ENCODE measurements around the gene NUP107. TPM values are rescaled to one million over a fixed set of nuclear protein-coding genes. Genes with fewer than 3 reads are reported as not detected.
"Not testable (repeated sequence)": the region's sequence is repeated elsewhere in the genome, so short reads cannot be mapped to it uniquely, and the experiment has no call there.

Gene NUP107
- total RNA-seq: 10 to 100 TPM; 24.8 to 56.6 (median 46.9) TPM
- polyA plus RNA-seq: 10 to 100 TPM; 18.4 to 27.3 TPM
- long read RNA-seq, donor 1, full-length matches to known transcripts: 15 of 113 reads
- long read RNA-seq, donor 1, partial matches to known transcripts: 77 of 113 reads
- long read RNA-seq, donor 1, other reads (novel, unspliced or antisense): 21 of 113 reads
- long read RNA-seq, donor 2, full-length matches to known transcripts: 5 of 10 reads
- long read RNA-seq, donor 2, partial matches to known transcripts: 5 of 10 reads
- long read RNA-seq, donor 2, other reads (novel, unspliced or antisense): 0 of 10 reads
- long read RNA-seq, donor 3, full-length matches to known transcripts: 39 of 58 reads
- long read RNA-seq, donor 3, partial matches to known transcripts: 6 of 58 reads
- long read RNA-seq, donor 3, other reads (novel, unspliced or antisense): 13 of 58 reads

- Histone ChIP-seq H3K4me1 (ENCODE audit: insufficient read depth) (peaks cover 2% of the 10 kb centered on the region), H3K27ac (peak within 1 kb of the TSS in 1 of 2 donors; percentile 62), H3K4me3 (peak within 1 kb of the TSS; percentile 96), H3K27me3 (no peaks in the 10 kb centered on the region), H3K9me3 (no peaks in the 10 kb centered on the region), H3K36me3 (no peaks in the 10 kb centered on the region)
- 0 to 1% (median 1%) methylated on average over 44 of the region's 44 CpGs for WGBS, 3 donors
- TF ChIP-seq POLR2A (IDR thresholded peaks at IDR 0.05) (peak; percentile 54), CTCF (IDR thresholded peaks at IDR 0.05) (peak in 2 of 3 donors; percentile 17 to 38), EP300 (IDR thresholded peaks at IDR 0.05) (peak; percentile 67)
- intact Hi-C loops (cut with DNase I): loop anchor here in 2 of 4 donors (5.0 to 10.0 kb wide), 2 partner anchors 72 to 330 kb away; partner anchors contain the start of gene RAP1B (in 1 of the 2)
- peak; percentile 99 to 100 (median 99) for DNase-seq
These were observed at the start of gene NUP107 for GRCh38 chr12:68686595-68687521. Gene NUP107 (plus strand): TSS chr12:68686978. CDS start chr12:68687066, 88 bp downstream.

DNA sequence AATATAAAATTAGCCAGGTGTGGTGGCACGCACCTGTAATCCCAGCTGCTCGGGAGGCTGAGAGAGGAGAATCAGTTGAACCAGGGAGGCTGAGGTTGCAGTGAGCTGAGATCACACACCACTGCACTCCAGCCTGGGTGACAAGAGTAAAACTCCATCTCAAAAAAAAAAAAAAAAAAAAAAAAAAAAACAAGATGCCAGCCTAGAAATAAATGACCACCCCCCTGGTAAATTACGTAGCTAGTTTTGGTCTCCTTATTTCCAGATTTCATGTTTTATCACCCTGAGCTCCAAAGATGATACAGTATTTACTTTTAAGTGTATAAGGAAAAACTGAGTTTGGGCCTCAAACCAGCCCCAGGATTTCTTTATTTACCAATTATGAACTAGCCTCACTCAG is 49.3 kb upstream of the NUP107 start:
- H3K4me3 ChIP-seq; H3K9me3 ChIP-seq; H3K27me3 ChIP-seq; DNase-seq; H3K36me3 ChIP-seq; intact Hi-C loops (cut with DNase I); H3K27ac ChIP-seq: not testable (repeated sequence)
- WGBS, 3 donors: 93 to 99% (median 98%) methylated on average over 3 of the region's 3 CpGs
- peaks cover 10% of the 10 kb centered on the region for H3K4me1 ChIP-seq (ENCODE audit: insufficient read depth)

GRCh38 chr12:68638171-68638570 is 48.6 kb upstream of the NUP107 start:
- intact Hi-C loops (cut with DNase I): no loop called here

GRCh38 chr12:68638721-68639395 is 47.9 kb upstream of the NUP107 start:
- no peaks in the 10 kb centered on the region for H3K36me3 ChIP-seq
- no peak overlapping the region for H3K4me3 ChIP-seq
- 89 to 92% (median 90%) methylated on average over 12 of the region's 12 CpGs for WGBS, 3 donors
- intact Hi-C loops (cut with DNase I): no loop called here
- TF ChIP-seq CTCF (IDR thresholded peaks at IDR 0.05): no peak
- TF ChIP-seq EP300 (IDR thresholded peaks at IDR 0.05): no peak
- no peak for TF ChIP-seq POLR2A (IDR thresholded peaks at IDR 0.05)
- peaks cover 13% of the 10 kb centered on the region for H3K4me1 ChIP-seq (ENCODE audit: insufficient read depth)
- no peak overlapping the region for H3K27ac ChIP-seq
- no peaks in the 10 kb centered on the region for H3K27me3 ChIP-seq
- no peaks in the 10 kb centered on the region for H3K9me3 ChIP-seq
- DNase-seq: no peak

More at GRCh38 chr12:68638171-68638570, 48.6 kb upstream of the NUP107 start:
- peaks cover 13% of the 10 kb centered on the region for H3K4me1 ChIP-seq (ENCODE audit: insufficient read depth)
- H3K27me3 ChIP-seq: no peaks in the 10 kb centered on the region
- H3K9me3 ChIP-seq: no peaks in the 10 kb centered on the region
- DNase-seq: no peak
- H3K4me3 ChIP-seq: no peak overlapping the region
- 70 to 81% (median 81%) methylated on average over 3 of the region's 3 CpGs for WGBS, 3 donors
- no peaks in the 10 kb centered on the region for H3K36me3 ChIP-seq
- TF ChIP-seq POLR2A (IDR thresholded peaks at IDR 0.05) (no peak), CTCF (IDR thresholded peaks at IDR 0.05) (no peak), EP300 (IDR thresholded peaks at IDR 0.05) (no peak)
- H3K27ac ChIP-seq: no peak overlapping the region

Measured in ovary (tissue), 10 donors.